GM18858 (cell line): ENCODE data around the gene IGF2R.

Experiments
- ATAC-seq: cut with Tn5 transposase; IDR thresholded peaks from one replicate; pipeline ENCODE4 v1.9.1; 2021; ENCODE audit not compliant: unreplicated experiment

IGF2R gene

GRCh38 chr6:160022101-160022500, 53.2 kb downstream of the IGF2R start:
- no peak for ATAC-seq

- no peak for ATAC-seq
These were observed 53.9 kb downstream of the IGF2R start for GRCh38 chr6:160022793-160023192.

- ATAC-seq: no peak
These were observed 55.3 kb downstream of the IGF2R start for GRCh38 chr6:160024152-160024551.

- no peak for ATAC-seq
These were observed 58.2 kb downstream of the IGF2R start for GRCh38 chr6:160027076-160027475.

- ATAC-seq: no peak
These were observed 59.0 kb downstream of the IGF2R start for GRCh38 chr6:160027931-160028330.

- ATAC-seq: no peak
These were observed 59.8 kb downstream of the IGF2R start for GRCh38 chr6:160028487-160029275.

GRCh38 chr6:160029525-160029924, 60.6 kb downstream of the IGF2R start:
- no peak for ATAC-seq

GRCh38 chr6:160030103-160030502, 61.2 kb downstream of the IGF2R start:
- ATAC-seq: no peak

- no peak for ATAC-seq
These were observed 62.6 kb downstream of the IGF2R start for GRCh38 chr6:160031442-160031841.

GRCh38 chr6:160031871-160032270, 63.0 kb downstream of the IGF2R start:
- ATAC-seq: no peak

GRCh38 chr6:160032538-160032937, 63.7 kb downstream of the IGF2R start:
- ATAC-seq: no peak

GRCh38 chr6:160034036-160034930, 65.4 kb downstream of the IGF2R start:
- ATAC-seq: no peak

- ATAC-seq: no peak
These were observed 66.4 kb downstream of the IGF2R start for GRCh38 chr6:160035241-160035640.

- no peak for ATAC-seq
These were observed 66.9 kb downstream of the IGF2R start for GRCh38 chr6:160035693-160036330.

- no peak for ATAC-seq
These were observed 67.4 kb downstream of the IGF2R start for GRCh38 chr6:160036331-160036695.

GRCh38 chr6:160036790-160037206, 67.9 kb downstream of the IGF2R start:
- ATAC-seq: no peak

- no peak for ATAC-seq
These were observed 69.6 kb downstream of the IGF2R start for GRCh38 chr6:160038479-160038878.

- no peak for ATAC-seq
These were observed 70.6 kb downstream of the IGF2R start for GRCh38 chr6:160039441-160039840.

GRCh38 chr6:160040055-160040454, 71.2 kb downstream of the IGF2R start:
- no peak for ATAC-seq

GRCh38 chr6:160040527-160041264, 71.8 kb downstream of the IGF2R start:
- ATAC-seq: no peak

GRCh38 chr6:160041608-160042007, 72.7 kb downstream of the IGF2R start:
- no peak for ATAC-seq
